HG03095 (cell line): ENCODE results near the gene EHBP1.
A peak's percentile ranks its signal among the peaks of the same experiment; 100 is the strongest.
"Not testable (repeated sequence)": the region's sequence is repeated elsewhere in the genome, so short reads cannot be mapped to it uniquely, and the experiment has no call there.

Experiments
- ATAC-seq: cut with Tn5 transposase; IDR thresholded peaks from one replicate; pipeline ENCODE4 v1.9.1; 2021; ENCODE audit warnings: moderate library complexity; ENCODE audit not compliant: unreplicated experiment

The EHBP1 gene

DNA sequence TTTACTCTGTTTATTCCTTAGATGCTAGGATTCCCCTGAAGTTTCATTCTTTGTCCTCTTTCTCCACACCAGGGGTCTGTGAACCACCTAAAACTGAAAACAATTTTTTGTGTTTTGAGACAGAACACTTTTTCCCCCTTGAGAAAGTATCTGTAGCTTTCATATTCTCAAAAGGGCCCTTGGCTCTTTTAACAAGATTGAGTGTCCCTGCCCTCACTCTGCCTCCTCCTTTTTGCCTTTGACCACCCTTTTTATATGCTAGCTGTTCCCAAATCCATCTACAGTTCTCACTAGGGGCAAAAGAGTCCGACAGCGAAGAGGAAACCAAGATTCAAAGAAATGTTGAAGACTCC lies 883 bp upstream of the EHBP1 start:
- ATAC-seq = no peak

DNA sequence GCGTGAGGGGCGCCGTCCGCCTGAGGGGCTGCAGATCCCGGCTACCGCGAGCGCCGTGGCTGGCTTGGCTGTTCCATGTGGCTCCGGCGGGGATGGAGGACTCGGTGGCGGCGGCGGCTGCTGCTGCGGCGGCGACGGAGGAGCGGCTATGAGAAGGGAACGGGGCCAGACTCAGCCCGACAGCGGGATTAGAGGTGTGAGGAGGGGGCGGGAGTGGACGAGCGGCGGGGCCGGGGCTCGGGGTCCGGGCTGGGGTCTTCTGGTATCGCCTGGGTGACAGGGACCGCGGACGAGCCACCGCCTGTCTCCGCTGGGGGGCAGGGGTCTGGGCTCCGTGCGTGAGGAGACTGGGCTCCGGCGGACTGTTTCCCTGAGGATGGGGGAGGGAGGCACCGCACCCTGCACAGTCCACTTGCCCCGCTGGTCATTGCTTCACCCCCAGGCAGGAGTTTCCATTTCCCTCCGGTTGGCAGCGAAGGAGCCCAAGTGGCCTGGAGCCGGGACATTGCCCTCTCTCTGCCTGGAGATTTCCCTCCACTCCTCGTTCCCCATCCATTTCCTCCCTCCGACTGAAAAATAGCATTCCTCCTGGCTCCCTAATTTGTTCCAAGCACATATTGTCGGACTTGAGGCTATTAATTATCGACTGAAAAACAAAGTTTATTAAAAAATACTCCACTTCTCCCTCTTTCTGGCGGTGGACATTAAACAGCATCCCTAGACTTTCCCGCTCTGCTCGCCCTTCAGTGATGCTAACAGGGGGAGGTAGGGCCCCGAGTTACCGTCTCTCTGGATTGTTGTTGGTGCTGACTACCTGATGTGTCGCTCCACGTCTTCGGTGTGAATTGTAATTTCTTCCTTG lies 577 bp downstream of the EHBP1 start:
- ATAC-seq = peak; percentile 0

DNA sequence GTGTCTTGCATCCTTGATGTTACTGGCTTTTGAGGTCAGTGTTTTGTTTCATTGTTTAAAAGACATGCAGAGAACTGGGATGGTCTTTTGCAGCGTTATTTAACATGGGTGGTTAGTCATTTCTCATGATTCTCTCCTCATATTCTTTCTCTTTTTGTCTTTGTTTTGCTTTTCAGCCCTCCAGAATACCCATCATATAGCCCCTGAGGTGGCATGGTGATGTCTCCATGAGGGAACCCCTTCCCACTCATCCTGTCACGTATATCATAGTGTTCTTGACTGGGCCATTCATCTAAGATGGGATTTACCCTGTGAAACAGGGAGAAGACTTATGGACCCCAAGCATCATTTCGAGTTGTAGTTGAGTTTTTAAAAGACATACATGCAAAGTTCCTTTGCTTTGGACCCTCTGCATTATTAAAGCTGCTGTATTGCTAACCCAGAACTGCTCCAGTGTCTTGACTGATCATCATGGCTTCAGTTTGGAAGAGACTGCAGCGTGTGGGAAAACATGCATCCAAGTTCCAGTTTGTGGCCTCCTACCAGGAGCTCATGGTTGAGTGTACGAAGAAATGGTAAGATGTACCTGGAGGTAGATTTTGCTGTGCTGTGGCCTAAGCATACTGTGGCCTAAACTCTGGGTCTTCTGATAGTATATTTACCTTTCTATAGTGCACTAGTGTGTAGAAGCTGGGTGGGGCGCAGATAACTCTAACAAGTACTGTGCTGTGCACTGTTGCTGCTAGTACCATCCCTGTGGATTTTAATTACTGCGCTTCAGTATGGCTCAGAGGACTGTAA lies 1.4 kb downstream of the EHBP1 start:
- no peak for ATAC-seq

DNA sequence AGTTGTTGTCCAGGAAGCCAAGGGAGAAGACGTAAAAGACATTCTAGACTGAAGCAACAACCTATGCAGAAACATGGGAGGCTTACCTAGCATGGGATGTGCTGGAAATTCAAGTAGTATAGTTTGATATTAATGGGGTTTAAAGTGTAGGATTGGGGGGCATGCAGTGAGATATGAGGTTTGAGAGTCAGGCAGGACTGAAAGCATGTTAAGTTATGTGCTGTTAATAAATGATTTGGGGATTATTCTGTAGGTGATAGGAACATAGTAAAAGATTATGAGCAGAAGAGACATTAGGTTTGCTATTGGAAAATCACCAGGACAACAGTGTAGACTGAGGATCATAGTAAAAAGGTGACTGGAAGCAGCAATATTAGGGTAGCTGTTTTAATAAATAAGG lies 3.2 kb downstream of the EHBP1 start:
- ATAC-seq = no peak

DNA sequence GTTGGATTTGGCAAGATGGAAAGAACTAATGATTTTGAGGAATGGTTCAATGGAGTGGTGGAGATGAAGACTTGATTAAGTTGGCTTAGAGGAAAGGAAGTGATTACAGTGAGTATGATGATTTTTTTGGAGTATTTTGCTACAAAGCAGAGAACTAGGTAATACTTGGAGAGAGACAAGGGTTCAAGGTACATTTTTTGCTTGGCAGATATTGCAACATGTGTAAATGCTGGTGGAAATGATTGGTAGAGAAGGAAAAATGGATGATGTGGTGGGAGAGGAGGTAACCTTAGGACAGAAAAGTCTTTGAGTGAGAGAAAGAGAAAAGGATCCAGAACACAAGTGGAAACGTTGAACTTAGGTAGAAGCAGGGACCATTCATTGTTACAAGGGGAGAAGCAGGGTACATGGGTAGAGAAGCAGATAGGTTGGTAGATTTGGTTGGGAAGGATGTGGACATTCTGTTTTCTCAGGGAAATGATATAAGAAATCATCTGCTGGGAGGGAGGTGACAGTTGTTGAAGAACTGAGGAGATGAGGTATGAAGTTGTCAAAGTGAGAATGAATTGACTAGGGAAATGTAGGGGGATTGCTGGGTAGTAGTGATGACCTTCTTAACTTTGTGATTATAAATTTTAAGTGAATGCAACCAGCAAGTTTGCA lies 6.5 kb downstream of the EHBP1 start:
- no peak for ATAC-seq

DNA sequence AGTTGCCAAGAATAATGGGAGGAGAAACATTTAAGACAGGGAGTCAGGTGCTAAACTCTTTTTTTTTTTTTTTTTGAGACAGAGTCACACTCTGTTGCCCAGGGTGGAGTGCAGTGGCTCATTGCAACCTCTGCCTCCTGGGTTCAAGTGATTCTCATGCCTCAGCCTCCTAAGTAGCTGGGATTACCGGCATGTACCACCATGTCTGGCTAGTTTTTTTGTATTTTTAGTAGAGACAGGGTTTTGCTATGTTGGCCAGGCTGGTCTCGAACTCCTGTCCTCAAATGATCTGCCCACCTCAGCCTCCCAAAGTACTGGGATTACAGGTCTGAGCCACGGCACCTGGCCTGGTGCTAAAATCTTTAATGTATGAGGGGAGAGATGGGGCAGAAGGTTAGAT lies 7.7 kb downstream of the EHBP1 start:
- ATAC-seq = not testable (repeated sequence)

DNA sequence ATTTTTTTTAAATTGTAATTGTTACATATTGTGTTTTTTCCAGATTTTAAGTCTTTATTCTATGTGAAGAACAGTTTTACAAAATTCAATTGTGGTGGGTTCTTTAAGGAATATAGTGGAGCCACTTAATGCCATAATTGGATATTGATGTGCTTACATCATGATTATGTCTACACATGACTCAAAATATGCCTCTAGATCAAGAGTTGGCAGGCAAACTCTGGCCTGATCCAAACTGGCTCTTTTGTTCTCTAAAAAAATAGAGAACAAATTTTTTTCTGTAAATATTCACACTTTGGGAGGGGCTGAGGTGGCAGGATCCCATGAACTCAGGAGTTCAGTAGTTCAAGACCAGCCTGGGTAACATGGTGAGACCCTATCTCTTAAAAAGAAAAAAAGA lies 8.3 kb downstream of the EHBP1 start:
- no peak for ATAC-seq

DNA sequence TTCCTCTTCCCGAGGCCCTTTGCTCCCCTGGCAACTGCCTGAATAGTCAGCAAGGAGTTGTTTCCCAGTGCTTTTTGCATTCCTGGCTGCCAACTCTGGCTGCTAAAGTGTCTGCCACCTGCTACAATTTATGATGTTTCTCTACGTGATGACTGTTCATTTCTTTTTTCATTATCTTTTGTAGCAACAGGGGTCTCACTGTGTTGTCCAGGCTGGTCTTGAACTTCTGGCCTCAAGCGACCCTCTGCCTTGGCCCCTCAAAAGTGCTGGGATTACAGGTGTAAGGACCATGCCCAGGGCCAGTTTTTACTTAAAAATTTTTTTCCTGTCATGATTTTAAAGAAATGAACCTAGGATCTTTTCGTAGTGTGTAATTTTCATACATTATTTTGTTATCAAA lies 11.3 kb downstream of the EHBP1 start:
- ATAC-seq = no peak

DNA sequence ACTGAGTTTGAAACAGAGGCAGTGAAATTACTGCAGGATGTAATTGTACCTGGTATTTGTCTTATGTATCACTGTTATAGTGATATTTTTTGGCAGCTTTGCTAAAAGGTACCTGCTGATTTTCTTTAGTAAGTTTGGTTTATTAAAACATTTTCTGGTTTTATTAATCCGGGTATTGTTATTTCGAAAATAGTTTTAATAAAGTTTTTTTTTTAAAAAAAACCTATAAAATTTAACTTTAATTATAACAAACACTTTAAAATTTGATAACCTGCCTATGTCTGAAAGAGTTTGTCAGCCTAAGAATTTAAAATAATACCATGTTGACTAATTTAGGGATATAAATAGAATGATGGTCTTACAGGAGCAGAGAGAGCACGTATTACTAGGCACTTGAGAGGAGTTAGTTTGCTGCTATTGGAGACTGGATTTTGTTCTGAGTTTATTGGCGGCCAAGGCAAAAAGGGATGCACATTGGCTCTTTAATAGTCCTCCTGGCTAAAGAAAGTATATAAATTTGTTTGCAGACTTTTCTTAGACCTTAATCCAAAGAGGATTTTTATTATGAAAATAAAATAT lies 12.1 kb downstream of the EHBP1 start:
- ATAC-seq = no peak

DNA sequence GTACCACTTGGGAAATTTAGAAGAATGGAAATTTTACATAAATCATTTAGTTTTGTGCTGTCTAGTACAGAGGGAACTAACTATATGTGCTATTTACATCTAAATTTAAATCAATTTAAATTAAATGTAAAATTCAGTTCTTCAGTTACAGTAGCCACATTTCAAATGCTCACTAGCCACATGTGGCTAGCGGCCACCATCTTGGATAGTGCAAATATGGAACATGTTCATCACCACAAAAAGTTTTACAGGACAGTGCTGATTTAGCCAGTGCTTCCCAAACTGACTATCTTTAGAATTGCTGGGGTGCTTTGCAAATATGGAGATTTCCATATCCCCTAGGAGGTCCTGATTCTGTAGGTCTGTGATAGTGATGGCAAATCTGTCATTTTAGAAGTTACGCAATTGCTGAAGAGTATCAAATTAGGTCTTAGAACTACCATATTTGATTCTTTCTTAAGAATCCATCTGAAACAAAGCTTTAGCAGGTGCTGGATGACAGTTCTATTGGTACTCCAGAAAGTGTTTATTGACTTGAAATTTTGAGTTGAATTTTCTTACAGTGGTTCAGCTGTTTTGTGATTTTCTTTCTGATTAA lies 12.8 kb downstream of the EHBP1 start:
- no peak for ATAC-seq

DNA sequence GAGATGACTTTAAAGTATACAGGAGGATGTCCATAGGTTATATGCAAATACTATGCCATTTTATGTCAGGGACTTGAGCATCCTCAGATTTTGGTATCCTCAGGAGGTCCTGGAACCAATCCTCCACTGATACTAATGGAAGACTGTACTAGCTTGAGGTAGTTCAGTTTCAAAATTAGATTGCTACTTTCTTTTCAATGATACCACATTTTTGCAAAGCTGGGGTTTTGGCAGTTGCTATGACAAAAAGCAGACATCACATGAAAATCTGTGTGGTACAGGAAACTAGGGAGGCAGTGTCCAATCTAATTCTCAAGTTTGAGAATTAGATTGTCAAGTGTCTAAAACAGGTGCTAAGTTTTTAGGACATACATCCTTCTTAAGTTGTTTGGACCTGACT lies 14.2 kb downstream of the EHBP1 start:
- ATAC-seq = no peak

DNA sequence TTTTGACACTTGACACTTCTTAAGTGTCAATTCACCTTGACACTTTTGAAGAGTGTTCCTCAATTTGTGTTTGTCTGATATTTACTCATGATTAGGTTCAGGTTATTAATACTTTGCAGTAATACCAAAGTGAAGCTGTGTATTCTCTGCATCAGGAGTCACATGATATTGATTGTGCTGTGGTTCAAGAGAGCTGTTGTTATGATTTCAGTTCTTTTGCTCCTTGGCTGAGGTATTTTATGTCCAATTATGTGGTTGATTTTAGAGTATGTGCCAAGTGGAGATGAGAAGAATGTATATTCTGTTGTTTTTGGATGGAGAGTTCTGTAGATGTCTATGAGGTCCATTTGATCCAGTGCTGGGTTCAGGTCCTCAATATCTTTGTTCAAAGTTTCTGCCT lies 17.2 kb downstream of the EHBP1 start:
- ATAC-seq = no peak

DNA sequence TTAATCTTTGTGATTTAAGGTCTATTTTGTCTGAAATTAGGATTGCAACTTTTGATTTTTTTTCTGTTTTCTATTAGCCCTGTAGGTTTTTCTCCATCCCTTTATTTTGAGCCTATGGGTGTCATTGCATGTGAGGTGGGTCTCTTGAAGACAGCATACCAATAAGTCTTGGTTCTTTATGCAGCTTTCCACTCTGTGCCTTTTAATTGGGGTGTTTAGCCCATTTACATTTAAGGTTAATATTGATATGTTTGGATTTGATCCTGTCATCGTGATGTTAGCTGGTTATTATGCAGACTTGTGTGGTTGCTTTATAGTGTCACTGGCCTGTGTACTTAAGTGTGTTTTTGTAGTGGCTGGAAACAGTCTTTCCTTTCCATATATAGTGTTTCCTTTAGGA lies 17.7 kb downstream of the EHBP1 start:
- ATAC-seq = no peak

DNA sequence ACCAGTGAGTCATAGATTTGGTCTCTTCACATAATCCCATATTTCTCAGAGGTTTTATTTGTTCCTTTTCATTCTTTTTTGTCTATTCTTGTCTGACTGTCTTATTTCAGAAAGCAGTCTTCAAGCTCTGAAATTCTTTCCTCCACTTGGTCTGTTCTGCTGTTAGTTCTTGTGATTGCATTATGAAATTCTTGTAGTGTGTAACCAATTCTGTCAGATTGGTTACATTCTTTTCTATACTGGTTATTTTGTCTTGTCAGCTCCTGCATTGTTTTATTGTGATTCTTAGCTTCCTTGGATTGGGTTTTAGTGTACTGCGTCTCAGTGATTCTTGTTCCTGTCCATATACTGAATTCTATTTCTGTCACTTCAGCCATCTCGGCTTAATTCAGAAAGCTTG lies 18.6 kb downstream of the EHBP1 start:
- no peak for ATAC-seq

DNA sequence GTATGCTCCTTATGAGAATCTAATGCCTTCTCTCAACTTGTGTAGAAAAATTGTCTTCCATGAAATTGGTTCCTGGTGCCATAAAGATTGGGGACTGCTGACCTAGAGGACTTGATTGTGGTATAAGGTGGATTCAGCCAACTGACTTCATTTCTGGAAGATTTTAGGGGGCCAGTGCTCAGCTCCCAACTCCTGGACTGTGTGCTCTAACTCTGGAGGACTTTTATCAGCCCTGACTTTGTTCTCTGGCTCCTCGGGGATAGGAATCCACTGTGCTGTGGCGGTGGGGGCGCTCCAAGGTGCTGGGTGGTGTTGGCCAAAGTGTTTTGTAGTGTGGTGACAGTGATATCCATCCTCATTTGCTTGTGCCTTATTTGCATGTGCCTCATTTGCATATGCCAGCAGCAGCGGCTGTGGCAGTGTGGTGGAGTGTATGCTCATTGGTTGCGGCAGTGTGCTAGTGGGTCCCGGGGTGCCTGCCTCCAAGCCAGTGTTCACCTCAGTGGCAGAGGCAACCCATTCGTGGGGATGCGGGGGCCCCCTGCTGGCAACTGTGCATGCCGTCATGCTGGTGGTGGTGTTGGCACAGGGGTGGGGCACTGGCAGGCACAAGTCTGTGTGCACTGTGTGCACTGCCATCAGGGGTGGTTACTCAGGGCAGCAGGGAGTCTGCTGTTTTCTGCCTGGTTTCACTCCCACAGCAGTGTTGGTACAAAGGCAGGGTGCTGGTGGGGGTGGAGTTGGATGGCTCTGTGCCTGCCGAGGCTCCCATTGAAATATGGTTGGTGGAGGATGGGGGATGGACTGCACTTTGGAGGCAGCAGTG lies 19.6 kb downstream of the EHBP1 start:
- no peak for ATAC-seq

DNA sequence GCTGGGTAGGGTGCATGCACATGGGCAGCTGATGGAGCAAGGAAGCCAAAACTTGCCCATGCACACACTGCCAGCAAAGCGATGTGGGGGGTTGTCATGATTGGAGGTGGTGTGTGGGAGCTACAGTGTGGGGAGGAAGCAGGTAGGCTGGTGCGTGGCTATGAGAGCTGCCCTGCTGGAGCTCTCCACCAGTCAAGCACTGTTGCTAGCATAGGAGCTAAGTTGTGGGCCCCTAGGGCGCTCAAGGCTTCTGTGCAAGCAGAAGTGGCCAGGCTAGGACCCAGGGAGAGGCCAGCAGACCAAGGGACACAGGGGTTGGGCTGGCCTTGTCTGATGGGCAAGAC lies 20.2 kb downstream of the EHBP1 start:
- ATAC-seq = no peak

DNA sequence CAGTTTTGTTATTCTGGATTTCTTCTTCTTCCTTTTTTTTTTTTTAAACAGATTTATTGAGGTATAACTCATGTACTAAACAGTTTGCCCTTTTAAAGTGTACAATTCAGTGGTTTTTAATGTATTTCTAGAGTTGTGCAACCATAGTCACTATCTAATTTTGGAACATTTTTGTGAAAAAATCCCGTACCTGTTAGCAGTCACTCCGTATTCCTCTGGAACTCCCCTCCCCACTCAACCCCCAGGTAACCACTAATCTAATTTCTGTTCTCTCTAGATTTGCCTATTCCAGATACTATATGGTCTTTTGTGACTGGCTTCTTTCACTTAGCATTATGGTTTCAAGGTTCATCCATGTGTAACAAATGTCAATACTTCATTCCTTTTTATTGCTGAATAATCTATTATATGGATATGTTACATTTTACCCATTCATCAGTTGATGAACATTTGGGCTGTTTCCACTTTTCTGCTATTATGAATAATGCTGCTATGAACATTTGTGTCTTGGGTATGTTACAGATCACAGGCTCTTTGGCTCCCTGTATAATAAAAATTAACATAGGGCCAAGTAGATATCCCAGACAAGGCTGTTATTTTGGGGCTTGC lies 21.9 kb downstream of the EHBP1 start:
- ATAC-seq = no peak

DNA sequence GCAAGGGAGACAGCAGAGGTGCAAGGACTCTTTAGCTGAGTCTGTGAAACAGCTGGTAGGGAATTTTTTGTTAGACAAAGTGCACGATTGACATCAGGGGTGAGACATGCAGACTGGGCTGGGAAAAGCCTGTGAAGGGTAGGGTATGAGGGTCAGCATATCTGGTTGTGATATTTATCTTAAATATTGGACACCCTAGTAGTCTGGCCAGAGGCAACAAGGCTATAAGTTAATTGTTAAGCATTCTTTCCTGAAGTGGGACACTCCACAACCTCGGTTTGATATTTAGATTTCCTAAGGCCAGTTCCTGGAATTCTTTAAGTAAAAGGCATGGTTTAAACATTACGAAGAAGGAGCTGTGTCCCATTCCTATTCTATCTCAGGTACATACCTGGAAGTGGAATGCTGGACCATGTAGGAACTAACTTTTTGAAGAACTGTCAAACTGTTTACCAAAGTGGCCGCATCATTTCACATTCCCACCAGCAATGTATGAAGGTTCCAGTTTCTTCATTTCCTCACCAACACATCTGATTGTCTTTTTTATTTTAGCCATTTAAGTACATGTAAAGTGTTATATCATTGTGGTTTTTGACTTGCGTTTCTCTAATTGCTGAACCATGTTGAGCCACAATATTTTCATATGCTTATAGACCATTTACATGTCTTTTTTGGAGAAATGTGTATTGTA lies 22.5 kb downstream of the EHBP1 start:
- no peak for ATAC-seq

DNA sequence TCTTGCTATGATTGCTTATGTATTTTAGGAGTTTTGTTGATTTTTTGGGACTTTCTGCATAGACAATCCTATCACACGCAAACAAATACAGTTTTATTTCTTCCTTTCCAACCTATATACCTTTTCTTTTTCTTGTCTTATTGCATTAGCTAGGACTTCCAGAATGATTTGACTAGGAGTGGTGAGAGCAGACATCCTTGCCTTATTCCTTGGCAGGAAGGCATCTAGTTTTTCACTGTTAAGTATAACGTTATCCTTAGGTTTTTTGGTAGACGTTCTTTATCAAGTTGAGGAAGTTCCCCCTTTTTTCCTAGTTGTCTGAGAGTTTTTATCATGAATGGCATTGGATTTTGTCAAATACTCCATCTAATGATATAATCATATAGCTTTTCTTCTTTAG lies 25.8 kb downstream of the EHBP1 start:
- ATAC-seq = no peak
